SKM-1 (cell line): ENCODE results near the gene ILK.

Source experiments
- DNase-seq: peaks from one replicate; lab custom pipeline; 2025; ENCODE audit not compliant: unreplicated experiment; lab: John Stamatoyannopoulos, UW

The ILK gene

DNA sequence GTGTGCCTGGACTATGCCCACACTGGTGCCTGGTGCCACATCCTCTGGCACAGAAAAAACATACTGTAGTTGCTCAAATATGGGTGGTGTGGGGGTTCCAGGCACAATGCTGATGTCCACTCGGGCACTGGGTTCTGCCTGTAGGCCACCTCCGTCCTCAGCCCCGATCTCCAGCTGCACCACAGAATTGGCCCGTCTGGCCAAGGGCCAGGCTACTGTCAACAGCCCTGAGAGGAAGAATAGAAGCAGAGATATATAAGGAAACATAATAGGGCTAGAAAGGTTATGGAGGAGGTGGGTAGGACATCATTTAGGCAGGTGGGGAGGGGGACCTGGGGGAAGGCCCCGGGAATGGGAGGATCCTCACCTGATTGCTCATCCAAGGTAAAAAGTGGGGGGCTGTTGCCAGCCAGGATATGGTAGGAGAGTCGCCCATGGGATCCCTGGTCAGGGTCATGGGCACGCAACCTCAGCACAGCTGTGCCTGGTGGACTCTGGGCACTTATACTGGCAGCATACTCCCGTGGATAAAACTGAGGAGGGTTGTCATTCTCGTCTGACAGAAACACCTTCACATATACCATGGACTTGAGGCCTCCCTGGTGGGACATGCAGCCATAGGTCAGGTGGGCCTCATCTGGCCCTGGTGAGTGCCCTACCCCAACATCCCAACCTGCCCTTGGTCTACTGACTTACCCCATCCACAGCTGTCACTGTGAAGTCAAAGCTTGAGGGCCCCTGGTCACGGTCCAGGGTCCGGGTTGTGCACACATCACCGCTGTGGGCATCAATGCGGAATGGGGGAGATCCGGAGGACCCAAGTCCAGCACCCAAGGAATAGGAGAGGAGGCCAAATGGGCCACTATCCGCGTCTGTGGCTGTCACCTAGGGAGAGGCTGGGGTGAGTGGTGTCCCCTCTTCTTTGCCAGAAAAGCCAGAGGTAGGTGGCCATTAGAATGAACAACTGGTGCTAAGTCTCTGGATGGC lies 30.1 kb downstream of the ILK start:
- no peak for DNase-seq

DNA sequence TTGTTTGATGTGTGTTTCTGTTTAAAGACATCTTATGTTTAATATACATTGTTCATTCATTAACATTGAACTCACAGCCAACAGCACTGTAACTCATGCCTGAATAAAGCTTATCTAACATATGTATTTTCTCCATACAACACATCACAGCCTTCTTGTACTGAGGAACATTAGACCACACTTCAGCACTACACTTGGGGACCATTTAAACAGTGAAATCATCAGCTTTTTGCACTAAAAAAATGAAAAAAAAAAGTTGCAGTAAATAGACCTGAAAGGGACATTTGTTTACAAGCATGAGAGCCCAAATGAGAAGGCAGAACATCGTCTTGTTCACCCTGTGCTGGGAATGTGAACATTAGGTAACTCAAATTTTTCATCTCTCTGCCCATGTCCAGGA lies 31.0 kb downstream of the ILK start:
- no peak for DNase-seq

DNA sequence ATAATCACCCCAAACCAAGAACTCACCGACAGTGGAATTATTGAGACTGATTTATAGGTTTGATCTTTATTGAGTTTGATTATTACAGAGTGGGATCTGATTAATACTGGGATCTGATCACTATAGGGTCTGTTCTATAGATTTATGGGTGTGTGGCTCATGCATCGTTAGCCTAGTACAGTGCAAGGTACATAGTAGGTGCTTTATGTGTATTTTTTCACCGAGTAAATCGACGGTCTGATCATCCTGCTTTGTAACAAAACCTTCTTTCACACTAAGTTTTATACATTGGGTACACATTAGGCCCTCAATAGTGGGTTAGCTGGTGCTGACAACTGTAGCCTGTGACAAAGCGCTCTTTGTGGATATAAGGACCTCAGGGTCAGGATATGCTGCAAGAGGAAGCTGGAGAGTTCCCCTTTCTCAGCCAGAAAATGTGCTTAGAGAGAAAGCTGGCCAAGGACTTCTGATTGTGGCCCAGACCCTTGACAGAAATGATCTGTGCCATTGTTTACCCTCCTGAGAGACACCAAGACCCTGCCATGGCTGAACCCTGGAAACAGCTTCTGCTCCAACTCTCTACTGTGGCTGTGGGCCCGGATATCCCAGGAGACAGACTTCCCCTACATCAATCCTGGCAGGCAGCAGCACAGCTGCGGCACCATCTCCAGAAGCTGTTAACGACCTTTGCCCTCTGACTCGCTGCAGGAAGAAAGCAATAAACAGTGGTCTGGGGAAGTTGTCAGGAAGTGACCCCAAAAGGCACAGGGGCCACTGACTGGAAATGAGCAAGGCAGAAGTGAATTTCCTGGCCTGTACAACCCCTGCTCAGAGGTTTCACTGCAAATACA lies 31.7 kb downstream of the ILK start:
- DNase-seq = peak; percentile 84

DNA sequence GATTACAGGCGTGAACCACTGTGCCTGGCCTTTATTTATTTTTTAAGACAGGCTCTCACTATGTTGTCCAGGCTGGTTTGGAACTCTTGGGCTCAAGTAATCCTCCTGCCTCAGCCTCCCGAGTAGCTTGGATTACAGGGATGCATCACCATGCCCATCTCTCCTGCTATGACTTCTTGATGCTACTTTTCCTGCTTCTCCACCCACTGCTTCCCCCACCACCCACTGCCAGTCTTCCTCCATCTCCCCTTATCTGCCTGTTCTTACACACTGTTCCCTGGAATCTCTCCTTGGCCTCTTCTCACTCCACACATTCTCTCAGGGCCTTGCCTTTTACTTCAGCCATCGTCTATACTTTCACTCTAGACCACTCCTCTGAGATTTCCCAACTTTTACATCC lies 32.9 kb downstream of the ILK start:
- DNase-seq = no peak

DNA sequence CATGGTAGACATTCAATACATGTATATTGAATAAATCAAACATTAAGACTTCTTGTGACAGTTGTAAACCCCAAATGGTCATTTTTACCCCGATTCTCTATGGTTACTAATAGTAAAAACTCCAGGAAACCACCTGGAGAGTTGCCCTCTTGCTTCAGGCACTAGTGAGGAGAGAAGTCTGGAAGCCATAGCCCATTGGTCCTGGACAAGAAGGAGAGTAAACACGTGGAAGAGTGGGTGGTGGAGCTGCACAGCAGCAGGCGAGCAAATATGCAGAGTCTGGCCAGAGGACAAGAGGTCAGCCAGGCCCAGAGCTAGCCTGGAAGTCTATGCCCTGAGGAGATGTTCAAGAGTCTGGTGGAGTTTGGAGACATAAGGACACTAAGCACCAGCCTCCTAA lies 34.3 kb downstream of the ILK start:
- DNase-seq = no peak

DNA sequence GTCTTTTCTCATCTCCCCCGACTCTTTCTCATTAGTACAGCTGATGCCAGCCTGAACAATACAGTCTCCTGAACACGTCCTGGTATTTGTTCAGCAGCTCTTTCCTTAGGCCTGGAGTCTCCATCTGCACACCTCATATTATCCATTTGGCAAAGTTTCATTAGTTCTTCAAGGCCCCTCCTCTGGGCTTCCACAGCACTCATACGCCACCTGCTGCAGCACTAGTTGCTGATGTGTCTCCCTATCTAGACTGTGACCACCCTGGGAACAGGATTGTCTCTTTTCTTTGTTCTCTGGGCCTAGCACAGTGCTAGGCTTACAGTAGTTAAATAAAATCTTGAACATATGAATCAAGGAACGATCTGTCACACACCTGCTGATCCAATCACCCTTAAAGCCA lies 34.9 kb downstream of the ILK start:
- no peak for DNase-seq

DNA sequence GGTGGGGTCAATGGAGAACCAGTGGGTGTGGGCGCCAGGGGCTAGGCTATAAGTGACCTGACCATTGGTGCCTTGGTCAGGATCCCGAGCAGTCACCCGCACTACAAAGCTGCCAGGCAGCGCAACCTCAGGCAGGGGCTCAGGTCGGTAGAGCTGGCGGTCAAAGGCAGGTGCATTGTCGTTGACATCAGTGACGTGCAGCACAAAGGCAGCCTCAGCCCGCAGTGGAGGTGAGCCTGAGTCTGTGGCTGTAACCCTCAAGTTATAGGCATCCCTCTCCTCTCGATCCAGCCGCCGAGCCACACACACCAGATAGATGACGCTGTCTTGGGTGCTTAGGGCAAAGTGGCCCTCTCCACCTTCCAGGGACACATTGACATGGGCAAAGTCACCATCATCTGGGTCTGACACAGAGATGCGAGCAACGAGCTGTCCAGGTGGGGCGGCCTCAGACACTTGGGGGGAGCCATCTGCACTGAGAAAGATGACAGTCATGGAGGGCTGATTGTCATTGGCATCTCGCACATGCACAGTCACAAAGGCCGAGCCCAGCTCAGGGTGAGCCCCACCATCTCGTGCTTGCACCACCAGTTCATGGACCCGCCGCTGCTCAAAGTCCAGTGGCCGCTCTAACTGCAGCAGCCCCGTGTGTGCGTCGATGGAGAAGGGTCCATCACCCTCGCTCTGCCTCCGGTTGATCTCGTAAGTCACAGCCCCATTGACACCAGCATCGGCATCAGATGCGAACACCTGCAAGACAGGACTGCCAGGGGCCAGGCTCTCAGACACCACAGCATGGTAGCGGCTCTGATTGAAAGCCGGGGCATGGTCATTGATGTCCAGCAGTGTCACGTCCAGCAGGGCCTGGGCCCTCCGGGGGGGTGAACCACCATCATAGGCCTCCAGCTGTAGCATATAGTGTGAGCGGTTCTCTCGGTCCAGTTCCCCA lies 36.7 kb downstream of the ILK start:
- no peak for DNase-seq

DNA sequence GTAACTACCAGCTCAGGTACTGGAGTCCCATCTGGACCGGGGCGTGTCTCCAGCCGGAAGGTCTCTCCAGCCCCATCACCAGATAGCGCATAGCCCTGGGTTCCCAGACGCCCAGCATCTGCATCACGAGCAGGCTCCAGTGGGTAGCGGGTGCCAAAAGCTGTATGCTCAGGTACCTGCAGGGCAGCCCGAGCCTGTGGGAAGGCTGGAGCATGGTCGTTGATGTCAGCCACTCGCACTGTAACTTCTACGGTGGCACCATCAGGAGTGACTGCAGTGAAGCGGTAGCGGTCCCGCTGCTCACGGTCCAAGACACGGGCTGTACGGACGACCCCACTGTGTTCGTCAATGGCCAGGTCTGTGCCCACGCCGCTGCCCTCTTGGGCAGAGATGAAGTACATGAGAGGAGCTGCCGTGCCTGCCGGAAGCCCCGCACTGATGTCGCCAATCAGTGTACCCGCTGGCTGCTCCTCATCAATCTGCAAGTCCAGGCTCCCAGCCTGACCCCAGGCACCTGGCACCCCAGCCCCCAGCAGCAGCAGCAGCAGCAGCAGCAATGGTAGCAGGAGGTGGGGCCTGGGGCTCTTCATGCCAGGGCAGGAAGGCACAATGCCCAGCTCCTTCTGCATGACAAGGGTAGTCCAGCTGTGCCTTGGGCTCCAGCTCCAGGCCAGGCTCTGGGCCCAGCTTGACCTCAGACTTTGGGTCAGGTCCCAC lies 37.6 kb downstream of the ILK start:
- no peak for DNase-seq

DNA sequence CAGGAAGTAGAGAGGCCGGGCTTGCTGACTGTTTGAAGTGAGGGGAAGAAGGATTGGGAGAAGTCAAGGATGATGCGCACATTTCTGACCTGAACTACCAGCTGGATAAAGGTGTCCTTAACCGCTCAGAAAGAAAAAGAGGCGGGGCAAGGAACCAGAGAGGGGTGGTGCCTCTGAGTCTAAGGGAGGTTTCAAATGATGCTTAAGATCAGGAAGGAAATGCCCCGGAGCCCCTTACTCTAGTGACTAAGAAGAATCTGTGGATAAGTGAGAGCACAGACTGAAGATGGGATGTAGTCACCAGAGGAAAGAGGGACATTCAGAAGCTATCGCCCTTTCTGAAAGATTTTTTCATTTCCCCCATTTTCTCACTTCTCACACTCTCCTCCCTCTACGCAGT lies 39.4 kb downstream of the ILK start:
- no peak for DNase-seq

DNA sequence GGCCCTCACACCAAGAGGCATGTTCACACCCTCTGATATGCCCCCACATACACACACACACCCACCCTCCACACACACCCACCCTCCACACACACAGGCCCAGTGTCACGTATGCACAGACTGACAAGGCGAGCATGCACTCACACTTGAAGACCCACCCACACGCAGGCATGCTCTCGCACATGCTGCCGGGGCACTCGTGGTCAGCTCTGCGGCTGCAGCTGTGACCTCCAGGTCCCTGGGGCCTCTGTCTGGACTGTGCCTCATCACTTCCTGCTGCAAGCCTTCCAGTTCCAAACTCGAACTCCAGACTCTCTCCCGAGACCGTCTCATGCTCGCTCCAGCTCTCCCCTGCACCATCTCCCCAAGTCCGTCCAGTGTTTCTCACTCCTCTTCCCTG lies 42.5 kb downstream of the ILK start:
- peak; percentile 36 for DNase-seq

DNA sequence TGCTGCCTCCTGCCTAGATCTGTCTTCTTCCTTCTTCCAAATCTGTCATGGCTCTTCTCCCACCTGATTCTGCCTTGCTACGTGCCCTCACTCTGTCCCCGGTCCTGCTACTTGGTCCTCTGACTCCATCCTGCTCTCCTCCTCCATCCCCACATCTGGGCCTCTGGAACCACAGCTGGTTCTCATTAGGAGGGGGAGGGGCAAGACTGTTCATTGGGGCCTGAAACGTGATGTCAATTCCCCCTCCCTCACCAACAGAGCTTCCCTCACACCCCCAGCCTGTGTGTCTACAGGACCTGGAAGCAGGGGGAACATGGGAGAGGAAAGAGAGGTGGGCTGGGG lies 43.0 kb downstream of the ILK start:
- peak; percentile 80 for DNase-seq

DNA sequence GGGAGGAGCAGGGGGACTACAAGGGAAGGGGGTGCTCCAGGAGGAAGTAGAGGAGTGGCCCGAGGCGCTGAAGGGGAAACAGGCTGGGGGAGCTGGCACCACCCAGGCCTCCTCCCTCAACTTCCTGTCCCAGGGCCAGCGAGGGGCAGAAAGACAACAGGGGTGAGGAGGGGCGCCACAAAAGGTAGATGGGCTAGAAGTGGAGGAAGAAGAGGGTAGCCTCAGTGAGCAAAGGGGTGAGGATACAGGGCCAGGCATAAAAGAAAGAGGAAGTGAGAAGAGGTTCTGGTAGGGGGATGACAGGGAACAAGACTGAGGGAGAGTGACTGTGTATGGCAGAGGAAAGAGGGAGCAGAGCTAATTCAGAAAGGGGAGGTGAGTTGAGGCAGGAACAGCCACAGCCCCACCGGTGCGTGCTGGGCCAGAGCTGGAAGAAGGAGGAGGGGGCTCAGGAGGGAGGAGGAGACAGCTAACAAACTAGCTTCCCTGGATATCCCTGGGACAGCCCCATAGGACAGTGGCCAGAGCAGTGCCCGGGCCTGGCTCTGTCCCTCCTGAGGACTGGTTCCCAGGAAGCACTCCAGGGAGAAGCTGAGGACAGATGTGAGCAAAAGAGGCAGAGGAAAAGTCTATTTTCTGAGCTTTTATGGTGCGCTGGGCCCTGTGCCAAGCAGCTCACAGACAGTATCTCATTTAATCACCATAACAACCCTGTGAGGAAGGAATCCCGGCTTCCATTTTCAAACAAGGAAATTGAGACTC lies 43.5 kb downstream of the ILK start:
- peak; percentile 95 for DNase-seq

DNA sequence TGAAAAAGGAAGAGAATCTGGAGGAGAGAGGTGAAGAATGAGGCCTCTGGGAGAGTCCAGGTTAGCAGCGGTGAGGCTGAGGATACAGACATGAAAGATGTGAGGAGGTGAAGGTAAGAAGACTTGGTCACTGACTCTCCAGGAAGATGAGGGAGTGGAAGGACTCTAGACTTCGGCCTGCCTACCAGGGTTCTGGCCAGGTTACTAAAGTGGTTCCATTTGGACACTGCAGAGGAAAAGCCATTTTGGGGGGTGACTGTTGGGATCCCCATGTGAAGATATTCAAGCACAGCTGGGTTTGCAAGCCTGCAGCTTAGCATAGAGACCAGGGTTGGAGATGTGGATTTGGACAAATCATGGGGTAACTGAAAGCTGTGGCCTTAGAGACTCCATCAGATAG lies 44.3 kb downstream of the ILK start:
- no peak for DNase-seq

DNA sequence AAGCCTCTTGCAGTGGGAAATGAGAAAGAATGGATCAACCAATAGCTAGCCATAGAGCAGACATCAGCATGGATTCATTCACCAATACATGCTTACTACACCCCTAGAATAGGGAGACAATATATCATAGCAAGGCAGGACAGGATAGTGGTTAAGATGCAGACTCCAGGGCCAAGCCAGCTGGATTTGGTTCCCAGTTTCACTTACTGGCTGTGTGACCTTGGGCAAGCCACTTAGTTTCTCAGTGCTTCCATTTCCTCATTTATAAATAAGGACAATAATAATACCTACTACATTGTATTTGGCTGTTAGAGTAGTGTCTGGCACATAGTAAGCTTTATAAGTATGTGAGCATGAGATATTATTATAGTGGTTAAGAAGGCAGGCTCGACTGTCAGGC lies 44.9 kb downstream of the ILK start:
- no peak for DNase-seq

DNA sequence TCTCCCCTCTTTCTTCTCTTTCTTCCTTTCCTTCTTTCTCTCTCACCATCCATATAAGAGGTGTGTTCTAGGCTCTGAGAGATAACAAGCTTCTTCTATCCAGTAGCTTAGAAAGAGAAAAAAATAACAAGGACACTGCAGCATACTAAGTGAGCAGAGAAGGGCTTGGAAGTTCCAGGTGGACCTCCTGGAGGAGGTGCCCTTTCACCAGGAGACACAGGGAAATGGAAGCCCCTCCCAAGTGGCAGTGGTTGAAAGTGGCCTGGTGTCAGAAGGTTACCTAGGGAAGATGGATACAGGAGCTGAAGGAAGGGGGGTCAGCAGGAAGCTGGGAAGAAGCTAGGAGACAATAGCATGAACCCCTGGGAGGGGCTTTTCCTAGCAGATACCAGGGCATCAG lies 46.5 kb downstream of the ILK start:
- no peak for DNase-seq

DNA sequence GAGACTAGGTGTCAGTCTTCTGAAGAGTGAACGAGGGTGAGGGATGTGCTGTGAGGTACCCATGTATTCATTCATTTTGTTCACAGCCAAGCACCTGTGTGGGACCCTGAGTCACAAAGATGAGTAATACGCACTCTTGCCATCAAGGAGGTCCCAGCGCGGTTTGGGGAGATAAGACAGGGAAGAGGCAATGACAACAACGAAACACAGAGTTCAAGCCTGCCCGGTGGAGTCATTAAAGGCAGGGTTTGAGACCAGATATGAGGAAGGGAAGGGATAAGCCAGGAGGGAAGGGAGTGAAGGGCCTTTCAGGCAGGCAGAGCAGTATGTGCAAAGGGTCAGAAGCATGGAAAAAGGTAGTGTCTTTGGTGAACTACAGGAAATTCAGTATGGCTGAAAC lies 47.4 kb downstream of the ILK start:
- DNase-seq = no peak

DNA sequence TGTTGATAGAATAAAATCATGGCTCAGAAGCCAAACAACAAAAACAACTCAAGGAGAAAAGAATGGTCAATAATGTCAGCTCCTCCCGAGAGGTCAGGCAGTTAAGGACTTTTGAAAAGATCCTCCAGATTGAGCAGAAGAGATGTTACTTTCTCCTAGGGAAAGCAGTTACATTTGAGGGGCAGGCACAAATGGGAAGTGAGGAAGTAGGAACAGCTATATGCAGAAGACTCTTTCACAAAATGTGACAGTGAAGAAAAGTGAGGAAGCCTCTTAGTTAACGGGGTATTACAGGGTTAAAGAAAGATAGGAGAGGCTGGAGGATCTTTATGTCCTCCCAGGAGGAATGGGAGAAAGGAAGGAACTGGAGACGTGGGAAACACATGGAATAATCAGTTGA lies 48.6 kb downstream of the ILK start:
- DNase-seq = no peak

DNA sequence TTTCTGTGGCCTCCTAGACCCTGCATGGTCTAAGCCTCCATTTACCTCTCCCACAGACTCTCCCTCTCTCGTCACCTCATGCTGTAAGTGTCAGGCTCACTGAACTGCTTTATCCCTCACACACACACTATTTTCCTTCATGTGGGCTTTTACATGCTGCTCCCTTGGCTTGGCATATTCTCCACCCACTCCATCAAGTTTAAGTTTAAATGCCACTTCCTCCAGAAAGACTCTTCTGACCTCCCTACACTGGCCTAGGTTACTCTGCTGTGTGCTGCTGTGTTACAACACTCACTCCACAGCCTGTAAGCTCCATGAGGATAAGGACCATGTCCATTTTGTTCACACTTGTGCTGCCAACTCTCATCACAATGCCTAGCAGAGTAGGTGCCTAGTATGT lies 49.5 kb downstream of the ILK start:
- no peak for DNase-seq

DNA sequence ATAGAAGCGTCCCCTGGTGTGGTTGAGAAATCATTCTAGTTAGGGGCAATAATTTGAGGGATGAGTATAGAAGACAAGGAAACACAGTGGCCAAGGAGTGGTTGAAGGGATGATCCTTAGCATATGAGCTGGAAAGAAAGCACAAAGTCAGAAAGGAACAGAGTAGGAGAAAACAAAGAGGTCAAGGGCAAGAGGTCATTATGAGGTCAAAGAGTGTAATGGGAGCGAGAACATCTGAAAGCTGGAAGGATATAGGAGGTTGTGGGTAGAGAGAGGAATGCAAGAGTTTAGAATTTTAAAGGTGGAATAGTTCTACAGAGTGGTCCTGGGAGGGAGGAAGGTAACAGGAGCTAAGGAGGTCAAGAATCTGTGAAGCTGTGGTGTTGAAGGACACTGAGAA lies 50.1 kb downstream of the ILK start:
- DNase-seq = no peak
